Right lobe of liver (tissue), 6 donors: ENCODE results near the gene SPATA7. TPM values are rescaled to one million over a fixed set of nuclear protein-coding genes. Genes with fewer than 3 reads are reported as not detected.
A peak's percentile ranks its signal among the peaks of the same experiment; 100 is the strongest.

ENCODE experiments used
- ATAC-seq, 4 donors: fragments of 200-7000 bp; cut with Tn5 transposase; one replicate each; pipeline ENCODE4 v1.9.1; 2020; ENCODE audit warnings: mild to moderate bottlenecking in 4 of 4, moderate library complexity in 4 of 4
- DNase-seq, 3 donors: peaks; one replicate each; pipeline ENCODE4 v3.0.0-alpha.2; 2020
- H3K27ac ChIP-seq, 3 donors: fragments of 200-600 bp; one replicate each; pipeline ENCODE4 v1.8.0; 2022
- H3K27me3 ChIP-seq, 2 donors: fragments of 200-600 bp; one replicate each; pipeline ENCODE4 v1.8.0; 2022
- H3K36me3 ChIP-seq, 4 donors: fragments of 200-600 bp; sonication (generic) in 1 of 4; one replicate each; pipeline versions ENCODE4 v1.5.1 to v1.8.0; 2017 to 2022; ENCODE audit warnings: control low read depth in 1 of 4
- H3K4me1 ChIP-seq, 4 donors: fragments of 200-600 bp; sonication (generic) in 1 of 4; one replicate each; pipeline versions ENCODE4 v1.5.1 to v1.8.0; 2017 to 2022; ENCODE audit warnings: control low read depth in 1 of 4
- H3K4me3 ChIP-seq, 3 donors: fragments of 200-600 bp; one replicate each; pipeline ENCODE4 v1.8.0; 2022
- H3K9me3 ChIP-seq, 4 donors: fragments of 200-600 bp; sonication (generic) in 1 of 4; one replicate each; pipeline versions ENCODE4 v1.5.1 to v1.8.0; 2017 to 2022; ENCODE audit warnings: control low read depth in 1 of 4
- CTCF ChIP-seq, 4 donors: fragments of 200-600 bp in 3 of 4; fragments of 450-650 bp in 1 of 4; IDR thresholded peaks; one replicate each; pipeline versions ENCODE4 v1.5.1 to v1.8.0; 2016 to 2022; ENCODE audit warnings: antibody characterized with exemption in 4 of 4, mild to moderate bottlenecking in 2 of 4
- POLR2A ChIP-seq: fragments of 450-650 bp; IDR thresholded peaks from one replicate; pipeline ENCODE4 v1.6.1; 2017; ENCODE audit warnings: antibody characterized with exemption, mild to moderate bottlenecking
- whole genome bisulfite sequencing: methylation state at CpG from one replicate; pipeline ENCODE4 v1.1.6; 2018; ENCODE audit warnings: low coverage, low lambda C conversion rate; ENCODE audit not compliant: insufficient coverage; ENCODE audit errors: missing lambda C conversion rate; 5-methylcytosine and 5-hydroxymethylcytosine counted together
- intact Hi-C, 2 donors: fragments of 100-400 bp; cut with DNase I; formaldehyde crosslinking; loops; one replicate each; pipeline versions ENCODE4 v1.11.2 to v1.14.1; 2022
- total RNA-seq, 6 experiments: library from RNA; depleted of rRNA in 2 of 6; stranded (reverse); fragments of >200 nt in 2 of 6; fragmentation: NEBNext Ultra II Directional in 3 of 6; extraction: Animal tissue kit (Norgen Biotek cat#: 25700) in 3 of 6; gene quantifications; one replicate each; pipeline versions ENCODE4 v1.1.0 to v1.2.4, GENCODE V29; 2016 to 2023
- donor health status: DM: no; HTN: yes; CAD: no.
- donor health status: DM: no; HTN: no; CAD: no.
- donor health status: DM: no; HTN: no; CAD: no.
- donor health status: DM: no; HTN: yes; CAD: no.
- donor health status: DM: no; HTN: yes; CAD: no.

SPATA7 gene
- total RNA-seq, 6 experiments from 2014 or later, result 3.3 to 10.2 (median 5.6) TPM

GRCh38 chr14:88430976-88431375 is 45.5 kb downstream of the SPATA7 start:
- intact Hi-C loops, result no loop called here
- H3K4me1 ChIP-seq, result peaks cover 0 to 5% (median 0%) of the 10 kb centered on the region in 4 donors
- peaks cover 0 to 5% (median 0%) of the 10 kb centered on the region in 4 donors for H3K36me3 ChIP-seq
- H3K9me3 ChIP-seq, result no peaks in the 10 kb centered on the region
- no peak for TF ChIP-seq POLR2A
- no peak for TF ChIP-seq CTCF (IDR thresholded peaks at IDR 0.05)
- WGBS, result 83% methylated on average over 2 of the region's 2 CpGs
- ATAC-seq (no peak), DNase-seq (no peak)
- H3K27ac ChIP-seq, result no peak overlapping the region
- no peaks in the 10 kb centered on the region for H3K27me3 ChIP-seq
- no peak overlapping the region for H3K4me3 ChIP-seq

- intact Hi-C loops, result no loop called here
- Histone ChIP-seq H3K36me3 (peaks cover 0 to 5% (median 0%) of the 10 kb centered on the region in 4 donors), H3K4me1 (peaks cover 0 to 1% (median 0%) of the 10 kb centered on the region in 4 donors), H3K27ac (no peak overlapping the region), H3K27me3 (no peaks in the 10 kb centered on the region), H3K4me3 (no peak overlapping the region), H3K9me3 (no peaks in the 10 kb centered on the region)
- no peak for DNase-seq
- TF ChIP-seq CTCF (IDR thresholded peaks at IDR 0.05) (peak; percentile 19 to 33 (median 22)), POLR2A (no peak)
- no peak for ATAC-seq
- 82% methylated on average over 5 of the region's 5 CpGs for WGBS
Observed at GRCh38 chr14:88437658-88438057, 52.2 kb downstream of the SPATA7 start.

- no peaks in the 10 kb centered on the region for H3K4me1 ChIP-seq
- no peak for DNase-seq
- no peak for TF ChIP-seq POLR2A
- no peak for TF ChIP-seq CTCF (IDR thresholded peaks at IDR 0.05)
- no peak overlapping the region for H3K4me3 ChIP-seq
- 100% methylated on average over 2 of the region's 2 CpGs for WGBS
- no peak overlapping the region for H3K27ac ChIP-seq
- no peaks in the 10 kb centered on the region for H3K27me3 ChIP-seq
- intact Hi-C loops, result no loop called here
- H3K9me3 ChIP-seq, result no peaks in the 10 kb centered on the region
- H3K36me3 ChIP-seq, result peaks cover 0 to 5% (median 0%) of the 10 kb centered on the region in 4 donors
- ATAC-seq, result no peak
Observed at GRCh38 chr14:88439088-88439487, 53.6 kb downstream of the SPATA7 start.

- intact Hi-C loops, result no loop called here
Observed at GRCh38 chr14:88452231-88452630, 66.8 kb downstream of the SPATA7 start.

More at GRCh38 chr14:88452231-88452630, 66.8 kb downstream of the SPATA7 start:
- H3K9me3 ChIP-seq, result no peaks in the 10 kb centered on the region
- DNase-seq, result no peak
- H3K27ac ChIP-seq, result no peak overlapping the region
- H3K36me3 ChIP-seq, result peaks cover 0 to 3% (median 0%) of the 10 kb centered on the region in 4 donors
- no peak for ATAC-seq
- no peaks in the 10 kb centered on the region for H3K27me3 ChIP-seq
- H3K4me3 ChIP-seq, result no peak overlapping the region
- WGBS, result 86% methylated on average over 4 of the region's 4 CpGs
- TF ChIP-seq POLR2A (no peak), CTCF (IDR thresholded peaks at IDR 0.05) (no peak)
- H3K4me1 ChIP-seq, result no peaks in the 10 kb centered on the region
